CD4-positive, alpha-beta T cell treated with Interleukin-21 for 1 hour (primary cell): Measurements from ENCODE around the gene MCRIP1.

Experiments
- DNase-seq: peaks from one replicate; pipeline ENCODE4 v3.0.0-alpha.2; 2020

The MCRIP1 gene

DNA sequence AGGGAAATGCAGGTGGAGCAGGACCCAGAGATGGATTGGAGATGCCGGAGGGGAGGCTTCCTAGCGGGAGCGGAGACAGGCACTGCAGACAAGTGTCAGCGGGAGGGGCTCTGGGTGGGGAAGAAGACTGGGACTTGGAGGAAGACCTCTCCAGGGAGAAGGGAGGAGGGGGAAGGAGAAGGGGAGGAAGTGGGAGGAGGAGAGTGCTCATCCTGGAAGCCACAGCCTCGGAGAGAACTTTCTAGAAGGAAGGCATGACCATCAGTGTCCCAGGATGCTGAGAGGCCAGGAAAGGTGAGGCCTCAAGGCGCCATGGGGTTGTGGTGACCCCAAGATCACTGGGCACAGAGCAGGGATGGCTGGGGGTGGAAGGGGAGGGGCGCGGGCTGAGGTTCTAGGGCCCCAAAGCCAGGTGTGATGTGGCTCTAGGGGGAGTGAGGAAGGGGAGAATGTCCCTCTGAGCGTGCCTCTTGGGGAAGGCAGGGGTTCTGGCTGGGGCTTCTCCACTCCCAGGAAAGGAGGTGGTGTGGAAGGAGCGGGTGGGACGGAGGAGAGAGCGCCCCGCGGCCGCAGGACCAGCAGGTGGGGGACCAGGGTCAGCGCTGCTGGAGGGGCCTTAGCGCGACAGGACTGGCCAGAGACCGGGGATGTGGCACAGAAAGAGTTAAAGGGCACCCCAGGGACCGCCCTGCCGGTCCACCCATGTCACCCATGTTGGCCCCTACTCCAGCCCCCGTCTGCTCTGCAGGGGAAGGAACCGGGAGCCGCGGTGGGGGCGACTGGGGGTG lies 30.0 kb downstream of the MCRIP1 start:
- DNase-seq = no peak

GRCh38 chr17:81802048-81802758 lies 30.9 kb downstream of the MCRIP1 start:
- no peak for DNase-seq

DNA sequence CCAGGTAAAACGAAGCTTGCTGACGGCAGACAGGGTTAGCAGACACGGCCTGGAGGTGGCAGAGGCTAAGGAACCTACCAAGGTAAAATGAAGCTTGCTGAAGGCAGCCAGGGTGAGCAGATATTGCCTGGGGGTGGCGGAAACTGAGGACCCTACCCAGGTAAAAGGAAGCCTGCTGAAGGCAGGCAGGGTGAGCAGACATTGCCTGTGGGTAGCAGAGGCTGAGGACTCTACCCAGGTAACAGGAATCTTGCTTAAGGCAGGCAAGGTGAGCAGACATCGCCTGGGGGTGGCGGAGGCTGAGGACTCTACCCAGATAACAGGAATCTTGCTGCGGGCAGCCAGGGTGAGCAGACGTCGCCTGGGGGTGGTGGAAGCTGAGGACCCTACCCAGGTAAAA lies 31.8 kb downstream of the MCRIP1 start:
- no peak for DNase-seq

GRCh38 chr17:81794509-81794908 lies 38.6 kb downstream of the MCRIP1 start:
- no peak for DNase-seq

DNA sequence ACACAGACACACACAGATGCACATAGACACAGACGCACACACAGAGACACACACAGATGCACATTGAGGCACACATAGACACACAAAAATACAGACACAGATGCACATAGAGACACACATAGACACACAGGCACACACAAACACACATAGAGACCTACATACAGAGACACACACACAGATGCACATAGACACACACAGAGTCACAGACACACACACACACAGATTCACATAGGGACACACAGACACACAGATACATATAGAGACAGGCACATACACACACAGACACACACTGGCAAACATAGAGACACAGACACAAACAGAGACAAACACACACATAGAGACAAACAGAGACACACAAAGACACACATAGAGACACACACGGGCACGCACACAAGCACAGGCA lies 39.0 kb downstream of the MCRIP1 start:
- no peak for DNase-seq

DNA sequence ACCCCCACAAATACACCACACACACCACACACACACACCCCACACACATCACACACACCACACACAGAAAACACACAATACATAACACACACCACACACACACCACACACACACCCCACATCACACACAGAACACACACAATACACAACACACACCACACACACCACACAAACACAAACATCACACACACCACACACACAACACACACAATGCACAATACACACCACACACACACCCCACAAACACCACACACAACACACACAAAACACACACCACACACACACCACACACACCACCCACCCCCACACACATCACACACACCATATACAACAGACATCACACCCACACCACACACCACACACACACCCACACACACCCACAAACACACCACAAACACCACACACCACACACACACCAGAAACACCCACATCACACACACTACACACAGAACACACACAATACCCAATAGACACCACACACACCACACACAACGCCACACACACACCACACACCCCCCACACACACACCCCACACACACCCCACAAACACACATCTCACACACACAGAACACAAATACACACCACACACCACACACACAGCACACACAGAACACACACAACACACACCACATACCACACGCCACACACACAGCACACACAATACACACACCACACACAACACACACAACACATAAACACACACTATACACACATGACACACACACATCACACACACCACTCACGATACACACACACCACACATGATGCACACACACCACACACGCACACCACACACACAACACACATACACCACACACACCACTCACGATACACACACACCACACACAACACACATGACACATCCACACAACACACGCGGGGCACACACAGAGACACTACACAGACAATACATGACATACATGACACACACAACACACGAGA lies 40.1 kb downstream of the MCRIP1 start:
- DNase-seq = no peak
